Endothelial cell of umbilical vein (primary cell): Measurements from ENCODE around the gene KRTAP1-1. TPM values are rescaled to one million over a fixed set of nuclear protein-coding genes. Genes with fewer than 3 reads are reported as not detected.

ENCODE experiments used
- BruUV-seq: library from RNA; stranded (reverse); fragments of 400-500 nt; replicated peaks from 2 replicates; lab custom pipeline; 2021; lab: Mats Ljungman, UMichigan
- CTCF ChIA-PET: fragments of 300-600, 350-600 bp; sonication (Branson Sonifier 250); formaldehyde crosslinking; loops from one replicate; lab custom pipeline; 2021; ENCODE audit warnings: antibody characterized with exemption, inconsistent platforms; lab: Charles Lee
- POLR2A ChIA-PET: fragments of 300-600, 350-600 bp; sonication (Branson Sonifier 250); formaldehyde crosslinking; loops from one replicate; lab custom pipeline; 2021; ENCODE audit warnings: antibody characterized with exemption, inconsistent platforms; lab: Charles Lee
- DNase-seq: peaks from one replicate; pipeline ENCODE4 v3.0.0-alpha.2; 2011; ENCODE audit warnings: low read depth, low spot score
- FAIRE-seq: peaks from 2 replicates; lab custom pipeline; 2011; peaks lifted over from hg19 to GRCh38; lab: Jason Lieb, UNC
- H2AFZ ChIP-seq: 2 replicates; pipeline ENCODE4 v1.6.0; 2012; ENCODE audit warnings: low read depth, low read length, control low read depth, inconsistent platforms
- H3K27ac ChIP-seq: 2 replicates; pipeline ENCODE4 v1.5.1; 2011; ENCODE audit warnings: low read depth, mild to moderate bottlenecking, control low read depth, low read length, moderate library complexity; ENCODE audit not compliant: insufficient read depth
- H3K27me3 ChIP-seq, 2 experiments: 2 replicates each; pipeline versions ENCODE4 v1.6.0 to v1.6.1; 2011; ENCODE audit warnings: low read length in 2 of 2, mixed read lengths in 1 of 2; ENCODE audit not compliant: control insufficient read depth in 2 of 2, insufficient read depth in 2 of 2
- H3K36me3 ChIP-seq, 2 experiments: 2 replicates in 1 of 2; 3 replicates in 1 of 2; pipeline ENCODE4 v1.5.1; 2011; ENCODE audit warnings: low read length in 2 of 2, mild to moderate bottlenecking in 1 of 2, moderate library complexity in 1 of 2; ENCODE audit not compliant: control insufficient read depth in 2 of 2, insufficient read depth in 2 of 2; ENCODE audit errors: extremely low read depth in 1 of 2
- H3K4me1 ChIP-seq: 3 replicates; pipeline ENCODE4 v1.5.1; 2011; ENCODE audit warnings: mild to moderate bottlenecking, low read length; ENCODE audit not compliant: control insufficient read depth, insufficient read depth; ENCODE audit errors: extremely low read depth
- H3K4me2 ChIP-seq: 2 replicates; pipeline ENCODE4 v1.6.1; 2011; ENCODE audit warnings: low read length, control low read depth, mixed read lengths; ENCODE audit not compliant: insufficient read depth
- H3K4me3 ChIP-seq, 3 experiments: fragments of 200-600 bp in 1 of 3; sonication (generic), shearing (Covaris generic) in 1 of 3; replicated peaks in 1 of 3; 2 replicates each; pipeline ENCODE4 v1.5.1; 2011 to 2016; ENCODE audit warnings: control low read depth in 3 of 3, low read length in 3 of 3, mild to moderate bottlenecking in 2 of 3, inconsistent platforms in 1 of 3, low read depth in 1 of 3, moderate library complexity in 1 of 3; ENCODE audit not compliant: insufficient read depth in 1 of 3
- H3K79me2 ChIP-seq: 2 replicates; pipeline ENCODE4 v1.6.0; 2012; ENCODE audit warnings: low read length, inconsistent platforms; ENCODE audit not compliant: control insufficient read depth, insufficient read depth
- H3K9ac ChIP-seq: replicated peaks from 2 replicates; pipeline ENCODE3; 2011; ENCODE audit warnings: low read length, control low read depth; ENCODE audit not compliant: insufficient read depth; ENCODE audit errors: extremely low read depth
- H3K9me1 ChIP-seq: replicated peaks from 3 replicates; pipeline ENCODE4 v1.6.0; 2011; ENCODE audit warnings: mild to moderate bottlenecking, low read length; ENCODE audit not compliant: control insufficient read depth, insufficient read depth; ENCODE audit errors: extremely low read depth
- H3K9me3 ChIP-seq: replicated peaks from 2 replicates; pipeline ENCODE4 v1.5.1; 2012; ENCODE audit warnings: low read length, inconsistent platforms; ENCODE audit not compliant: control insufficient read depth, insufficient read depth
- H4K20me1 ChIP-seq: replicated peaks from 2 replicates; pipeline ENCODE3; 2011; ENCODE audit warnings: mild to moderate bottlenecking, low read length; ENCODE audit not compliant: control insufficient read depth, insufficient read depth; ENCODE audit errors: extremely low read depth
- CTCF ChIP-seq, 2 donors: IDR thresholded peaks; 1 replicate in 1 of 2; 2 replicates in 1 of 2; pipeline ENCODE4 v1.5.1; 2011; ENCODE audit warnings: low read length in 2 of 2, mild to moderate bottlenecking in 2 of 2, moderate library complexity in 2 of 2, control low read depth in 1 of 2, inconsistent platforms in 1 of 2, low read depth in 1 of 2; ENCODE audit not compliant: insufficient read depth in 1 of 2; ENCODE audit errors: extremely low read depth in 1 of 2
- FOS ChIP-seq: IDR thresholded peaks from 2 replicates; pipeline ENCODE4 v1.6.1; 2011; ENCODE audit warnings: mild to moderate bottlenecking, low read length, moderate library complexity, borderline replicate concordance; ENCODE audit not compliant: insufficient read depth
- GATA2 ChIP-seq: IDR thresholded peaks from 2 replicates; pipeline ENCODE4 v1.7.0; 2011; ENCODE audit warnings: low read depth, mild to moderate bottlenecking, moderate library complexity, mixed read lengths, low read length; ENCODE audit not compliant: insufficient read length, insufficient read depth
- JUN ChIP-seq: IDR thresholded peaks from 2 replicates; pipeline ENCODE4 v1.6.1; 2011; ENCODE audit warnings: borderline replicate concordance, low read depth; ENCODE audit not compliant: insufficient read length, insufficient read depth
- POLR2A ChIP-seq: IDR thresholded peaks from 2 replicates; pipeline ENCODE4 v1.6.1; 2012; ENCODE audit warnings: low read depth, mild to moderate bottlenecking, control low read depth, low read length
- POLR2AphosphoS5 ChIP-seq: IDR thresholded peaks from 2 replicates; pipeline ENCODE4 v1.6.1; 2012; ENCODE audit warnings: low read depth, mild to moderate bottlenecking, control low read depth, low read length, moderate library complexity; ENCODE audit not compliant: insufficient read depth
- dilution Hi-C: fragments of 300-500 bp; cut with MboI; formaldehyde crosslinking; loops from one replicate; pipeline ENCODE4 v1.15.0; 2019; ENCODE audit warnings: low sequenced_read_pairs; ENCODE audit not compliant: extremely low pct_ligation_motif_present
- intact Hi-C: fragments of 100-400 bp; cut with micrococcal nuclease; formaldehyde crosslinking; loops from one replicate; pipeline ENCODE4 v1.10.0; 2022
- polyA plus RNA-seq, 4 experiments: library from polyadenylated mRNA; depleted of rRNA in 3 of 4; stranded (reverse) in 3 of 4; unstranded in 1 of 4; fragments of >200 nt; gene quantifications; 2 replicates each; pipeline versions ENCODE4 v1.2.1 to v1.2.3, GENCODE V29; 2011 to 2012; ENCODE audit warnings: missing spikeins in 1 of 4
- small RNA-seq: library from RNA; depleted of rRNA; stranded (forward); fragments of <200 nt; gene quantifications from one replicate; pipeline ENCODE3, GENCODE V24; 2012; ENCODE audit warnings: low replicate concordance, low read depth; ENCODE audit not compliant: insufficient read depth, insufficient read length
- total RNA-seq: library from RNA; stranded (reverse); gene quantifications from 2 replicates; pipeline ENCODE4 v1.2.3, GENCODE V29; 2021
- TF ChIP-seq, protein P1 (sequence below): IDR thresholded peaks from 2 replicates; pipeline ENCODE4 v1.6.1; 2011; ENCODE audit not compliant: insufficient read depth, insufficient read length

KRTAP1-1 gene
- total and polyA plus RNA-seq, 2 donors (not counting 3 experiments of a cell fraction or from before 2014, with no cell fraction given), result not detected

DNA sequence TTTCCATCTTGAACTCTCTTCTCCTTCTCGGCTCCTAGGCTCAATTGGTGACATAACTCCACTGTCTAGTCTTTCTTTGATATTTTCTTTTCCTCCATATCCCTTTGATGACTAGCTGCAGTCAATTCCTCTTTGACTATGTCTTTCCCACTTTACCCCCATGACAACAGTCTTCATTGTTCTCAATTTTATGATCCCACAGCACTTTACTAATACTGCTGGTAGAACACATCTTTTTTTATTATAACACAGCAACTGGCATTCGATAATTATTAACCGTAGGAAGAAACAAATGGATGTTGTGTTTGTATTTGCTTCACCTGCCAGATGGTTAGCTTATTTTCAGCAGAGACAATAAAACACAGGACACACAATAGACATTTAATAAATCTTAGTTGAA is 48.6 kb downstream of the KRTAP1-1 start:
- Histone ChIP-seq H3K9me1 (no peaks in the 10 kb centered on the region), H3K9me3 (no peaks in the 10 kb centered on the region), H3K79me2 (no peaks in the 10 kb centered on the region), H3K27me3 (peaks cover 2 to 3% of the 10 kb centered on the region in 2 experiments), H3K27ac (no peak overlapping the region), H3K9ac (no peak overlapping the region), H4K20me1 (no peaks in the 10 kb centered on the region), H3K4me2 (no peak overlapping the region), H3K4me3 (no peak overlapping the region), H3K36me3 (no peaks in the 10 kb centered on the region), H2AFZ (no peak overlapping the region), H3K4me1 (no peaks in the 10 kb centered on the region)
- FAIRE-seq (no peak), DNase-seq (no peak)
- POLR2A ChIA-PET, result no interaction called here
- CTCF ChIA-PET, result interaction anchor here (1.4 kb wide), 1 partner anchor 29 kb away, joined by 3 read pairs; no protein-coding TSS in a partner anchor
- intact Hi-C loops, result no loop called here
- TF ChIP-seq FOS (no peak), POLR2AphosphoS5 (no peak), GATA2 (no peak), JUN (no peak), CTCF (IDR thresholded peaks at IDR 0.05; ENCODE audit: extremely low read depth in 1 of 2, insufficient read depth in 1 of 2, low read depth in 1 of 2, low read length in 2 of 2) (no peak), POLR2A (no peak)
- TF ChIP-seq, protein P1, sequence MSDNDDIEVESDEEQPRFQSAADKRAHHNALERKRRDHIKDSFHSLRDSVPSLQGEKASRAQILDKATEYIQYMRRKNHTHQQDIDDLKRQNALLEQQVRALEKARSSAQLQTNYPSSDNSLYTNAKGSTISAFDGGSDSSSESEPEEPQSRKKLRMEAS, result no peak
- dilution Hi-C loops, result no loop called here
- BruUV-seq, result no TSS peak

Small RNAs within 50 kb of the gene (small RNA-seq; reads per million reads assigned to genes)
- not detected for gene KRTAP3-4P

Other genes with a start within 250 kb of the KRTAP1-1 start
Only the 30 nearest of the 37 such genes appear.
- gene KRT12, start 174.2 kb downstream of the KRTAP1-1 start, total RNA-seq, result not detected in 2 replicates
- gene KRT12, start 174.2 kb downstream of the KRTAP1-1 start, polyA plus RNA-seq, result not detected in 2 replicates
- not detected in 2 replicates for gene KRT20, start 156.2 kb downstream of the KRTAP1-1 start, total RNA-seq
- not detected in 2 replicates for gene KRT20, start 156.2 kb downstream of the KRTAP1-1 start, polyA plus RNA-seq
- gene KRT23, start 103.8 kb downstream of the KRTAP1-1 start, total RNA-seq, result not detected in 2 replicates
- not detected in 2 replicates for gene KRT23, start 103.8 kb downstream of the KRTAP1-1 start, polyA plus RNA-seq
- not detected in 2 replicates for gene KRT39, start 74.5 kb downstream of the KRTAP1-1 start, total RNA-seq
- gene KRT39, start 74.5 kb downstream of the KRTAP1-1 start, polyA plus RNA-seq, result not detected in 2 replicates
- gene KRT40, start 57.1 kb downstream of the KRTAP1-1 start, total RNA-seq, result not detected in 2 replicates
- gene KRT40, start 57.1 kb downstream of the KRTAP1-1 start, polyA plus RNA-seq, result not detected in 2 replicates
- gene KRTAP3-3, start 47.3 kb downstream of the KRTAP1-1 start, total RNA-seq, result not detected in 2 replicates
- gene KRTAP3-3, start 47.3 kb downstream of the KRTAP1-1 start, polyA plus RNA-seq, result not detected in 2 replicates
- gene KRTAP3-2, start 41.5 kb downstream of the KRTAP1-1 start, total RNA-seq, result not detected in 2 replicates
- not detected in 2 replicates for gene KRTAP3-2, start 41.5 kb downstream of the KRTAP1-1 start, polyA plus RNA-seq
- gene KRTAP3-1, start 32.3 kb downstream of the KRTAP1-1 start, total RNA-seq, result not detected in 2 replicates
- gene KRTAP3-1, start 32.3 kb downstream of the KRTAP1-1 start, polyA plus RNA-seq, result not detected in 2 replicates
- gene KRTAP1-5, start 14.2 kb downstream of the KRTAP1-1 start, total RNA-seq, result not detected in 2 replicates
- gene KRTAP1-5, start 14.2 kb downstream of the KRTAP1-1 start, polyA plus RNA-seq, result not detected in 2 replicates
- not detected in 2 replicates for gene KRTAP1-4, start 11.3 kb downstream of the KRTAP1-1 start, total RNA-seq
- gene KRTAP1-4, start 11.3 kb downstream of the KRTAP1-1 start, polyA plus RNA-seq, result not detected in 2 replicates
- gene KRTAP1-3, start 6.6 kb downstream of the KRTAP1-1 start, total RNA-seq, result not detected in 2 replicates
- not detected in 2 replicates for gene KRTAP1-3, start 6.6 kb downstream of the KRTAP1-1 start, polyA plus RNA-seq
- not detected in 2 replicates for gene KRTAP2-1, start 5.9 kb upstream of the KRTAP1-1 start, total RNA-seq
- not detected in 2 replicates for gene KRTAP2-1, start 5.9 kb upstream of the KRTAP1-1 start, polyA plus RNA-seq
- gene KRTAP2-2, start 13.8 kb upstream of the KRTAP1-1 start, total RNA-seq, result not detected in 2 replicates
- not detected in 2 replicates for gene KRTAP2-2, start 13.8 kb upstream of the KRTAP1-1 start, polyA plus RNA-seq
- gene KRTAP2-3, start 18.7 kb upstream of the KRTAP1-1 start, total RNA-seq, result not detected in 2 replicates
- gene KRTAP2-3, start 18.7 kb upstream of the KRTAP1-1 start, polyA plus RNA-seq, result not detected in 2 replicates
- gene KRTAP2-4, start 24.4 kb upstream of the KRTAP1-1 start, total RNA-seq, result not detected in 2 replicates
- not detected in 2 replicates for gene KRTAP2-4, start 24.4 kb upstream of the KRTAP1-1 start, polyA plus RNA-seq
- gene KRTAP4-7, start 42.7 kb upstream of the KRTAP1-1 start, total RNA-seq, result not detected in 2 replicates
- gene KRTAP4-7, start 42.7 kb upstream of the KRTAP1-1 start, polyA plus RNA-seq, result not detected in 2 replicates
- not detected in 2 replicates for gene KRTAP4-8, start 56.7 kb upstream of the KRTAP1-1 start, total RNA-seq
- gene KRTAP4-8, start 56.7 kb upstream of the KRTAP1-1 start, polyA plus RNA-seq, result not detected in 2 replicates
- not detected in 2 replicates for gene KRTAP4-16, start 60.8 kb upstream of the KRTAP1-1 start, total RNA-seq
- gene KRTAP4-16, start 60.8 kb upstream of the KRTAP1-1 start, polyA plus RNA-seq, result not detected in 2 replicates
- gene KRTAP4-9, start 63.9 kb upstream of the KRTAP1-1 start, total RNA-seq, result not detected in 2 replicates
- gene KRTAP4-9, start 63.9 kb upstream of the KRTAP1-1 start, polyA plus RNA-seq, result not detected in 2 replicates
- gene KRTAP4-11, start 76.9 kb upstream of the KRTAP1-1 start, total RNA-seq, result not detected in 2 replicates
- gene KRTAP4-11, start 76.9 kb upstream of the KRTAP1-1 start, polyA plus RNA-seq, result not detected in 2 replicates
- gene KRTAP4-12, start 82.7 kb upstream of the KRTAP1-1 start, total RNA-seq, result not detected in 2 replicates
- gene KRTAP4-12, start 82.7 kb upstream of the KRTAP1-1 start, polyA plus RNA-seq, result not detected in 2 replicates
- gene KRTAP4-6, start 99.1 kb upstream of the KRTAP1-1 start, total RNA-seq, result not detected in 2 replicates
- not detected in 2 replicates for gene KRTAP4-6, start 99.1 kb upstream of the KRTAP1-1 start, polyA plus RNA-seq
- not detected in 2 replicates for gene KRTAP4-5, start 108.4 kb upstream of the KRTAP1-1 start, total RNA-seq
- not detected in 2 replicates for gene KRTAP4-5, start 108.4 kb upstream of the KRTAP1-1 start, polyA plus RNA-seq
- not detected in 2 replicates for gene KRTAP4-4, start 119.3 kb upstream of the KRTAP1-1 start, total RNA-seq
- not detected in 2 replicates for gene KRTAP4-4, start 119.3 kb upstream of the KRTAP1-1 start, polyA plus RNA-seq
- not detected in 2 replicates for gene KRTAP4-3, start 126.8 kb upstream of the KRTAP1-1 start, total RNA-seq
- gene KRTAP4-3, start 126.8 kb upstream of the KRTAP1-1 start, polyA plus RNA-seq, result not detected in 2 replicates
- not detected in 2 replicates for gene KRTAP4-2, start 136.8 kb upstream of the KRTAP1-1 start, total RNA-seq
- not detected in 2 replicates for gene KRTAP4-2, start 136.8 kb upstream of the KRTAP1-1 start, polyA plus RNA-seq
- gene KRTAP4-1, start 143.5 kb upstream of the KRTAP1-1 start, total RNA-seq, result not detected in 2 replicates
- gene KRTAP4-1, start 143.5 kb upstream of the KRTAP1-1 start, polyA plus RNA-seq, result not detected in 2 replicates
- gene KRTAP9-1, start 148.4 kb upstream of the KRTAP1-1 start, total RNA-seq, result not detected in 2 replicates
- gene KRTAP9-1, start 148.4 kb upstream of the KRTAP1-1 start, polyA plus RNA-seq, result not detected in 2 replicates
- gene KRTAP9-2, start 185.2 kb upstream of the KRTAP1-1 start, total RNA-seq, result not detected in 2 replicates
- not detected in 2 replicates for gene KRTAP9-2, start 185.2 kb upstream of the KRTAP1-1 start, polyA plus RNA-seq
- not detected in 2 replicates for gene KRTAP9-3, start 191.0 kb upstream of the KRTAP1-1 start, total RNA-seq
- not detected in 2 replicates for gene KRTAP9-3, start 191.0 kb upstream of the KRTAP1-1 start, polyA plus RNA-seq